B cell (primary cell): ENCODE data around the gene CDK5RAP2. TPM values are rescaled to one million over a fixed set of nuclear protein-coding genes. Genes with fewer than 3 reads are reported as not detected.

ENCODE experiments used
- ATAC-seq: fragments of 200-7000 bp; cut with Tn5 transposase; one replicate; pipeline ENCODE4 v1.10.0; 2021; ENCODE audit warnings: low read depth, mild to moderate bottlenecking, moderate number of reproducible peaks, moderate library complexity
- CTCF ChIA-PET: fragments of 350-600 bp; sonication (Branson Sonifier 250); formaldehyde crosslinking; loops from one replicate; lab custom pipeline; 2021; ENCODE audit warnings: antibody characterized with exemption, inconsistent platforms; lab: Charles Lee
- POLR2A ChIA-PET: fragments of 350-600 bp; sonication (Branson Sonifier 250); formaldehyde crosslinking; loops from one replicate; lab custom pipeline; 2021; ENCODE audit warnings: antibody characterized with exemption; lab: Charles Lee
- DNase-seq: peaks from one replicate; pipeline ENCODE4 v3.0.0; 2013
- H2AFZ ChIP-seq: 2 replicates; pipeline ENCODE4 v1.6.1; 2012; ENCODE audit warnings: mild to moderate bottlenecking, low read depth, low read length; ENCODE audit not compliant: insufficient read depth, poor library complexity, severe bottlenecking
- H3K27ac ChIP-seq, 2 donors: 1 replicate in 1 of 2; 2 replicates in 1 of 2; pipeline ENCODE4 v1.5.1; 2012 to 2013; ENCODE audit warnings: low read length in 2 of 2, mild to moderate bottlenecking in 2 of 2, moderate library complexity in 1 of 2
- H3K27me3 ChIP-seq, 4 experiments: fragments of 200-600 bp in 1 of 4; sonication (generic) in 1 of 4; replicated peaks in 1 of 4; 1 replicate in 2 of 4; 2 replicates in 2 of 4; pipeline versions ENCODE4 v1.6.1 to v1.7.0; 2013 to 2016; ENCODE audit warnings: low read length in 3 of 4, mild to moderate bottlenecking in 2 of 4, mixed read lengths in 1 of 4, moderate library complexity in 1 of 4; ENCODE audit not compliant: insufficient read depth in 4 of 4, control insufficient read depth in 3 of 4; ENCODE audit errors: control extremely low read depth in 1 of 4
- H3K36me3 ChIP-seq, 2 experiments: replicated peaks in 1 of 2; 1 replicate in 1 of 2; 2 replicates in 1 of 2; pipeline versions ENCODE4 v1.6.1 to v1.7.1; 2013; ENCODE audit warnings: low read length in 1 of 2; ENCODE audit not compliant: insufficient read depth in 2 of 2, control insufficient read depth in 1 of 2; ENCODE audit errors: control extremely low read depth in 1 of 2, extremely low read depth in 1 of 2
- H3K4me1 ChIP-seq, 2 donors: fragments of 200-600 bp in 1 of 2; sonication (generic) in 1 of 2; 1 replicate in 1 of 2; 2 replicates in 1 of 2; pipeline versions ENCODE4 v1.5.1 to v1.6.1; 2013 to 2017; ENCODE audit warnings: low read length in 2 of 2; ENCODE audit not compliant: control insufficient read depth in 2 of 2, insufficient read depth in 2 of 2
- H3K4me2 ChIP-seq: replicated peaks from 2 replicates; pipeline ENCODE3; 2012; ENCODE audit warnings: mild to moderate bottlenecking, low read depth, low read length; ENCODE audit not compliant: poor library complexity, severe bottlenecking
- H3K4me3 ChIP-seq, 5 experiments: fragments of 200-600 bp in 1 of 5; sonication (generic) in 1 of 5; 1 replicate in 3 of 5; 2 replicates in 2 of 5; pipeline versions ENCODE4 v1.5.1 to v1.7.0; 2011 to 2016; ENCODE audit warnings: low read length in 4 of 5, mild to moderate bottlenecking in 4 of 5, low read depth in 2 of 5, control low read depth in 1 of 5, moderate library complexity in 1 of 5; ENCODE audit not compliant: insufficient read depth in 1 of 5; ENCODE audit errors: control extremely low read depth in 1 of 5, extremely low read depth in 1 of 5
- H3K79me2 ChIP-seq: fragments of 200-600 bp; sonication (generic); one replicate; pipeline ENCODE4 v1.6.0; 2016; ENCODE audit warnings: low read length; ENCODE audit not compliant: control insufficient read depth, insufficient read depth
- H3K9ac ChIP-seq: fragments of 200-600 bp; sonication (generic); 2 replicates; pipeline ENCODE4 v1.6.1; 2017; ENCODE audit warnings: mild to moderate bottlenecking, low read length, moderate library complexity
- H3K9me3 ChIP-seq, 3 donors: one replicate each; pipeline versions ENCODE4 v1.6.1 to v1.7.1; 2013; ENCODE audit warnings: low read length in 2 of 3; ENCODE audit not compliant: control insufficient read depth in 2 of 3, insufficient read depth in 1 of 3; ENCODE audit errors: control extremely low read depth in 1 of 3
- H4K20me1 ChIP-seq: 2 replicates; pipeline ENCODE4 v1.6.0; 2012; ENCODE audit warnings: mild to moderate bottlenecking, low read length; ENCODE audit not compliant: insufficient read depth, control insufficient read depth, poor library complexity, severe bottlenecking
- H3K27ac Mint-ChIP-seq: one replicate; pipeline ENCODE4 v1.8.0; 2021; ENCODE audit warnings: mixed read lengths
- H3K27me3 Mint-ChIP-seq: one replicate; pipeline ENCODE4 v1.8.0; 2021; ENCODE audit warnings: mixed read lengths
- H3K4me1 Mint-ChIP-seq: one replicate; pipeline ENCODE4 v1.8.0; 2021; ENCODE audit warnings: mixed read lengths
- H3K4me3 Mint-ChIP-seq: one replicate; pipeline ENCODE4 v1.8.0; 2021; ENCODE audit warnings: mixed read lengths
- H3K9me3 Mint-ChIP-seq: one replicate; pipeline ENCODE4 v1.8.0; 2022; ENCODE audit warnings: mixed read lengths; ENCODE audit not compliant: insufficient read depth
- CTCF ChIP-seq: fragments of 200-600 bp; IDR thresholded peaks from one replicate; pipeline ENCODE4 v1.8.0; 2022; ENCODE audit warnings: antibody characterized with exemption, mild to moderate bottlenecking
- EZH2 ChIP-seq: IDR thresholded peaks from 2 replicates; pipeline ENCODE4 v1.6.1; 2012; ENCODE audit warnings: borderline replicate concordance, low read depth, mild to moderate bottlenecking, moderate library complexity, low read length; ENCODE audit not compliant: insufficient read depth, poor library complexity, severe bottlenecking
- WGBS: methylation state at CpG from one replicate; pipeline ENCODE4 v1.1.5; 2013; ENCODE audit warnings: missing lambda C conversion rate; ENCODE audit not compliant: insufficient coverage; 5-methylcytosine and 5-hydroxymethylcytosine counted together
- intact Hi-C: fragments of 100-400 bp; cut with micrococcal nuclease; formaldehyde crosslinking; loops from one replicate; pipeline ENCODE4 v1.10.0; 2022
- polyA plus RNA-seq: library from polyadenylated mRNA; depleted of rRNA; stranded (reverse); fragments of >200 nt; gene quantifications from 2 replicates; pipeline ENCODE4 v1.2.3, GENCODE V29; 2012
- total RNA-seq, 2 donors: library from RNA; stranded (reverse); fragments of 120-200 nt in 1 of 2; gene quantifications; 1 replicate in 1 of 2; 2 replicates in 1 of 2; pipeline versions ENCODE4 v1.2.3 to v1.2.4, GENCODE V29; 2013 to 2022

CDK5RAP2 gene
- total and polyA plus RNA-seq, 2 donors (not counting 1 experiment from before 2014, with no cell fraction given): 31.3 to 122 TPM

- Histone ChIP-seq H3K27ac (no peak overlapping the region), H4K20me1 (no peaks in the 10 kb centered on the region), H3K4me2 (no peak overlapping the region), H3K9me3 (no peaks in the 10 kb centered on the region), H3K4me1 (no peaks in the 10 kb centered on the region), H3K79me2 (no peaks in the 10 kb centered on the region), H3K36me3 (peaks cover 17 to 75% of the 10 kb centered on the region in 2 experiments), H3K9ac (no peak overlapping the region), H3K27me3 (no peaks in the 10 kb centered on the region), H3K4me3 (no peak overlapping the region), H2AFZ (no peak overlapping the region)
- ChIA-PET POLR2A (no interaction called here), CTCF (no interaction called here)
- Mint-ChIP-seq H3K27me3 (no peaks in the 10 kb centered on the region), H3K4me1 (peaks cover 4% of the 10 kb centered on the region), H3K4me3 (no peak overlapping the region), H3K9me3 (no peaks in the 10 kb centered on the region), H3K27ac (no peak overlapping the region)
- no peak for DNase-seq
- TF ChIP-seq CTCF (no peak), EZH2 (no peak)
- intact Hi-C loops: no loop called here
- 100% methylated on average over 2 of the region's 4 CpGs for WGBS
- no peak for ATAC-seq
These were observed 126.2 kb downstream of the CDK5RAP2 start for GRCh38 chr9:120453792-120454191.

GRCh38 chr9:120452631-120453030 lies 127.3 kb downstream of the CDK5RAP2 start:
- POLR2A ChIA-PET: no interaction called here
- ATAC-seq (no peak), DNase-seq (no peak)
- H3K4me1 ChIP-seq: no peaks in the 10 kb centered on the region
- Mint-ChIP-seq H3K4me1 (peaks cover 4% of the 10 kb centered on the region), H3K4me3 (no peak overlapping the region), H3K27me3 (no peaks in the 10 kb centered on the region), H3K27ac (no peak overlapping the region), H3K9me3 (no peaks in the 10 kb centered on the region)
- 83% methylated on average over 2 of the region's 3 CpGs for WGBS
- CTCF ChIA-PET: interaction anchor here (0.6 kb wide), 1 partner anchor 948 kb away, joined by 3 read pairs; no protein-coding TSS in a partner anchor
- no peak overlapping the region for H3K4me2 ChIP-seq
- H3K36me3 ChIP-seq: peaks cover 14 to 74% of the 10 kb centered on the region in 2 experiments
- H3K27me3 ChIP-seq: no peaks in the 10 kb centered on the region
- H3K9me3 ChIP-seq: no peaks in the 10 kb centered on the region
- no peak overlapping the region for H3K9ac ChIP-seq
- TF ChIP-seq EZH2 (no peak), CTCF (no peak)
- no peak overlapping the region for H3K27ac ChIP-seq
- no peaks in the 10 kb centered on the region for H4K20me1 ChIP-seq
- intact Hi-C loops: no loop called here
- H3K4me3 ChIP-seq: no peak overlapping the region
- H2AFZ ChIP-seq: no peak overlapping the region
- H3K79me2 ChIP-seq: no peaks in the 10 kb centered on the region
